Measurements from ENCODE around the gene SETD7.

DNA sequence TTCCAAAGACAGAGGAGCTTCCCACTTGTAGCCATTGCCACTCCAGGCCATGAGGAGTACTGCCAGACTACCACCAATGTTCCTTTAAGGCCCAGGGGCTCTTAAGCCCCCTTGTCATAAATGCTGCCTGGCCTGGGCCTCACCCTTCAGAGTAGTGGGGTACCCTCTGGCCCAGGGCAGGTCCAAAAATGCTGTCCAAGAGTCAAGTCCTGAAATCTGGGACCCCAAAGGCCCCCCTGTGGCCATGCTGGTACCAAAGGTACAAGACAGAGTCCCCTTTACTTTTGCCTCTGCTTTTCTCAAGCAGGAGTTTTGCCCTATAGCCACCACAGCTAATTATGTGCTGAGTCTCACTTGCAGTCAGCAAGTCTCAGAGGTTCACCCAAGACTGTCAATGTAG is 85.7 kb downstream of the SETD7 start:
- TF ChIP-seq CTCF (conservative IDR thresholded peaks at IDR 0.05; ENCODE audit: low read length) (no peak), EZH2phosphoT487 (IDR thresholded peaks at IDR 0.05; ENCODE audit: borderline replicate concordance) (no peak)
